NCI-H446 (cell line): ENCODE measurements around the gene ATP10B.
A peak's percentile ranks its signal among the peaks of the same experiment; 100 is the strongest.

Experiments
- DNase-seq, 2 experiments: peaks; one replicate each; lab custom pipeline; 2025; lab: John Stamatoyannopoulos, UW

Gene ATP10B

DNA sequence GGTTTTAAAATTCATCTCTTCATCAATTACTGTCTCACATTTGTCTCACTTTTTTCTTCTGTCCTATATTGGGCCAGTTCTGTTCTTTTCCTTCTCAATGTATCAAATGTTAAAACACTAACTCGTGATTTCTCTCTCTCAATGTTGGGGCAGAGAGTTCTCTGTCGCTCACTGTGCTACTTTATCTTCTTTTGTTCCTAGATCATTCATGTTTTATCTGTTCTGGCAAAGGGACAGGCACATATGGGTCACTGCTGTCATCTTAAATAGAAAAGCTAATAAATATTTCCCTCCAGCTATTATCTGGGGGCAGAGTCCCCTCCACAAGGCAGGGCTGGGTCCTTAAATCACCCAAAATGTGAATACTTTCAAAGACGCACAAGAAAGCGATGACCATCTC is 216.3 kb downstream of the ATP10B start:
- DNase-seq = no peak

GRCh38 chr5:160635046-160635445 is 217.0 kb downstream of the ATP10B start:
- DNase-seq = no peak

GRCh38 chr5:160629003-160629402 is 223.0 kb downstream of the ATP10B start:
- no peak for DNase-seq

DNA sequence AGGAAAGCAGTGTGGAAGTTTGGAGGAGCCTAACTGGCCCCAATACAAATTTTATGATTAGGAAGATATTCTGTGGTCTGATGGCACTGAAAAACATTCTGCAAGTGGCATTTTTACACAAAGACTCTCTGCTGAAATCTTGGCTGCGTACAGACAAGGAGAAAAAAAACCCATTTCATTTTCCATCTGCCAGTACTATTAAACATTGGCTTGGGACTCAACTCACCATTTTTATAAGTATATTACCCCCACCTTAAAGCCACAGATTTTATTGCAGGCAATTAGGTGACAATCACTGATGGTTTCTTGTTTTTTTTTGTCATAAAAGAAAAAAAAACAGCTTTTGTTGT is 223.4 kb downstream of the ATP10B start:
- no peak for DNase-seq

DNA sequence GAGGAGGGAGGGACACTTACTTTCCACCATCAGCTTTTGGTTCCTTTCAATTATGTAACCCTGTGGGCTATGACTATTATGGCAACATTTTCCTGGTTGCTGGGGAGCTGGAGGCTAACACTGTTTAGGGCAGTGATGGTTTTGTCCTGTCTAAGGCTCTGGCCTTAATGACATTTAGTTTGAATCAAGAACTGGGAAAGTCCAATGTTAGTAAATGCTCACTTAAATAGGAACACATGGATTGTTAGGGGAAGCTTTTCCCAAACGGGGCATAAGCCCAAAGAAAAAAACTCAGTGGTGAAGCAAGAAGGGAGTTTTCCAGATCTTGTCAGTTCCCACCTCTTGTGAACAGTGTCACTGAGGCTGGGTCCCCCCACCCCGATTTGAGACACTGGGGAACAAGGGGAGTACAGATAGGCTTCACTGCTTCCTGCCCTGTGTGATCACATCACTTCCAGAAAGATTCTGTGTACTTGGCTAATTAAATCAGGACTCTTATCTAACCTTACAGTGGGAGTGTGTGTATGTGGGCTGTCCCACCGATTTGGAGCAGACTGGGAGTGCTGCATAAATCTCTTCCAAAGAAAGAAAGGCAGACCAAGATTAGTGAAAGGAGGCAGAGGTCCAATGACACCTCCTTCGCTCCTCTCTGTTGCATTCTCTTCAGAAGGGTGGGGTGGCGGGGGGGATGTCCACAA is 223.9 kb downstream of the ATP10B start:
- DNase-seq = no peak

GRCh38 chr5:160626322-160626721 is 225.7 kb downstream of the ATP10B start:
- no peak for DNase-seq

- no peak for DNase-seq
Observed at GRCh38 chr5:160621526-160621925, 230.5 kb downstream of the ATP10B start.

DNA sequence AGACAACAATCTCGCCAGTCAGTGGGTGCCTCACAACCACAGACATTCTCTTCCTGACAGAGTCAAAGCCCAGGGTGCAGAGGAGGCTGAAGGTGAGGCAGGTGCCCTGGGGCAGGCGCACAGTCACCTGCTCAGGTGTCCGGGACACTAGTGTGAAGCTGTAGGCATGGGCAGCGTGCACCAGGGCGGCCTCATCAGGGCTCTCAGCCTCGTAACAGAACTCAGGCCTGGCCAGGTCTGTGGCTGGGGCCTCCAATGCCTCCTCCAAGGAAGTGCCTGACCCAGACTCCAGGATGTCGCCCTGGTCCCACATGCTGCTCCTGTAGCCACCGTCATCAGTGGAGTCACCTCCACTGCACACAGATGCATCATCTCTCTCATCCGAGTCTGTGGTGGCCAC is 231.6 kb downstream of the ATP10B start:
- DNase-seq = no peak

DNA sequence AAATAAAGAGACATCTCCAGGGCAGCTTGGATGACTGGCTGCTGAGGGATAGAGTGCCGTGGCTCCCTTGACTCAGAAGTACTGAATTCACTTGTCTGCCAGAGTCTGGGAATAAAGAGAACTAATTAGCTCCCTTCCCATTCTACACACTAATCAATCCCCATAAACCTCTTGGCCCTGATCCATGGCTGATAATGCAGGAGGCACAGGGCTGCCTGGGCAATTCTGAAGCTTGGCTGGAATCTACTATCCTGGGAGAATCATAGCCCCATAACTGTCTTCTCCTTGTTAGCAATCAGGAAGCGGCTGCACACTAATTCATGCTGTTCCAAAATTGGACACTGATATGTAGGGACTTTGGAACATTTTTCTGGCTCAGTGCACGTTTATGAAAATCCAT is 232.6 kb downstream of the ATP10B start:
- DNase-seq = peak; percentile 44 to 77

DNA sequence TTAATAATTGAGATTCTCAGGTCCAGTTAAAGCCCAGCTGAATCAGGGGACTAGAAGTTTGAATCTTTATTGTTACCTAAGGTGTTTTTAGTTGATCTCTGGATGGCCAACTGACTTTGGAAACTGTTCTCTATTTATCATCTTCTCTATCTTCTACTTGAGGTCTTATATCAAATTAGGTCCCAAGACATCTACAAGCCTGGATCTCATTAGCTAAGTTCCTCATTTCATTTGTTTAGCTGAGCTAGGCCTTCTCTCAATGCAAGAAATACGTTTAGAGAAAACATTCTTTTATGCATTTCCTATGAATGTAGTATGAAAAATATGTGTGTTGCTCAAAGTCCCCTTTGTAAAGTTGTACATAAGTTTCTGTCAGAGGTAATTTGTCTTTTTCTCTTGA is 233.7 kb downstream of the ATP10B start:
- DNase-seq = no peak

DNA sequence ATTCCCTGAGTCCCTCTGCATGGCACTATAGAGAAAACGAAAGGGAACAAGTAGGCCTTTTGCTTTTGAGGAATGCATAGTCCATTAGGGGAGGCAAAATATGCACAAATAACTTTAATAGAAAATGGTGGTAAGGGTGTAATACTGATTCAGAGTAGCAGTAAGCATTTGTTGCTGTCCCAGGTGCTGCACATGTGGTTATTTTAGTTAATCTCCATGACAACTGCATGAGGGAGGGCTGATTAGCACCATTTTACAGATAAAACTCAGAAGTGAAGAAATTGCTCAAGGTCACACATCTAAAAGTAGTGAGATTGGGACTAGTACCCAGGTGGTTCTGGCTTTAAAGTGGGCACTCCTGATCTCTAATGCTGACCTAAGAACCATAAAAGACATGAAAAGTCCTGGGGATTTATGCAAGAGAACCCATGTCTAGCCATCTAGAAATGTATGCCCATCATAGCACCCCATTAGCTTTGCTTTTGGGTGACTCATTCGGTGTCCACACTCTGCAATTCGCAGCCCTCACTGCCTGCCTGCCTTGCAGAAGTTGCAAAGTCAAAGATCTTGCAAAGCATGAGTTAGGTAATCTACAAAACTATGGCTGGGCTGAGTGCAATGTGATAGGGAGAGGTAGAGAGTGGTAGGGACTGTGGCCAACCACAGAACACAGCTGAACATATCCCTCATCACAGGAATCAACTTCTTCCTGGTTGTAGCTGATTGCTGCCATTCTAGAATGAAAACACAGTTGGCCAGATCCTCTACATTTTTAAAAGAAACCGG is 235.1 kb downstream of the ATP10B start:
- no peak for DNase-seq

DNA sequence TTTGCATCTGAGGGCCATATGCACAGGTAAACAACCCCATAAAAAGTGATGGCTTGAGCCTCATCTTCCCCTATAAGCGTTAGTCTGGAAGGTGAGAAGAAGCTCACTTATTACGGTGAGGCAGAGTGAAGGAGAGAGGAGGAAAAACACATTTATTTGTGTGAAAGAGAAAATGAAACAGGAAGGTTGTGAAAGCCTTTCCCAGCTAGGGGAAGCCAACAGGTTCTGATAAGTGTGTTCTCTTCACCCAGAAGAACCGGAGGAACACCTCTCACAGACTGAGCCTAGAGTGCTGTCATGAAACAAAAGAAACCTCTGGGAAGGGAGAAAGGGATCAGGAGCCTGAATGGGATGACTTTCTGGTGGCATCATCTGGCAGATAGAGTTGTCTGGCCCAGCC is 237.9 kb downstream of the ATP10B start:
- no peak for DNase-seq

DNA sequence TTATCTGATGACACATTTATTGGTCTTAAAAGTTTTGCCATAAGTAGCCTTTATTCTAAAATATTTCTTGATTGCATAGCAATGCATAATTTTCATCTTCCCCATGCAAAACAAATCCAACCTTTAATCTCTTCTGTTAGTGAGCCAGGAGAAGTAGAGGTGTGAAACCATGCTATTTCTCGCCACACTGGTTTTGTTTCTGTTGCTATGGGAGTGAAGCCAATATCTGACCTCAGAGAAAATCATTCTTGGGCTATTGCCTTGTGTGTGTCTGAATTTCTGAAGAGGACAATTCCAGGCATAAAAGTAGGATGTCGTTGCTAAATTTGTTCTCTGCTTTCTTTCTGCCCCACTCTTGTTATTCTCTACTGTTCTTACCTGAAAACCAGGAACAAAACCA is 246.7 kb downstream of the ATP10B start:
- no peak for DNase-seq

DNA sequence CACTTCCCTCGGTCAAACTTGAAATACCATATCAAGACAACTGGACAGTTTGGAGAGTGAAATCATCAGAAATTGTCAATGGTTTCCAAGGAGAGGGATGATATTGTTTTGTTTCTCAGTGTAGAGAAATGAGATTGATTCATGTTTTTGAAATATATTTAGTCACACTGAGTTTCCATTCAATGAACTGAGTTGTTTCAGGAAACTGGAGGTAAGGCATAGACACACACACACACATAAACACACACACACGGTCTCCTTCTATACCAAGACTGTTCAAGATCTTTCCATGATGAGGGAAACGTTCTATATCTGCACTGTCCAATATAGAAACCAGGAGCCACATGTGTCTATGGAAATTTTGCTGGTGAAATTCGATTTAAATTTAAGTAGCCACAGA is 247.5 kb downstream of the ATP10B start:
- no peak for DNase-seq

DNA sequence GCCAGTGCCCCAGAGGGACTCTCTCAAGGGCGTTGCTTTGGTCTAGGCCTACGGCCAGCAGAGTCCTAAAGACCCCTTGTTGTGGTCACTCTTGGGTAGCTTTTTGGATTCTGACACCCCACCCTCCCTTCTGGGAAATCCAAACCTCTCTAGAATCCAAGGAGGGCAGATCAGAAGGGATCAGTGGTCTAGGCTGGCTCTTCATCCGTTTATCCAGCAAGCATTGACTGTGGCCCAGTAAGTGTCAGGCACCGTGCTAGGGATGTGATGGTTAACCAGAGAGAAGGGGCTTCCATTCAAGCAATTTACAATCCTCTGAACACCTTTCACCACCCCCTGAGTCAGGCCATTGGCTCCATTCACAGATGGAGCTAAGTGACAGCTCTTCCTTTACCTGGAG is 249.3 kb downstream of the ATP10B start:
- no peak for DNase-seq

GRCh38 chr5:160601046-160601445 is 251.0 kb downstream of the ATP10B start:
- DNase-seq = no peak

DNA sequence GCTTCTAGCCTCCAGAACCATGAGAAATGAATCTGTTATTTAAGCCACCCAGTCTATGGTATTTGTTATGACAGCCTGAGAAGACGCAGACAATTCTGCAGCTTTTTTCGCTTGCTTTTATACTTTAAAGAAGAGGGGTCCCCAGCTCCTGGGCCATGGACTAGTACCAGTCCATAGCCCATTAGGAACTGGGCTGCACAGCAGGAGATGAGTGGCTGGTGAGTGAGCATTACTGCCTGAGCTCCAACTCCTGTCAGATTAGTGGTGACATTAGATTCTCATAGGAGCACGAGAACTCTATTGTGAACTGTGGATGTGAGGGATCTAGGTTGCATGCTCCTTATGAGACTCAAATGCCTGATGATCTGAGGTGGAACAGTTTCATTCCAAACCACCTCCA is 278.7 kb downstream of the ATP10B start:
- DNase-seq = no peak

DNA sequence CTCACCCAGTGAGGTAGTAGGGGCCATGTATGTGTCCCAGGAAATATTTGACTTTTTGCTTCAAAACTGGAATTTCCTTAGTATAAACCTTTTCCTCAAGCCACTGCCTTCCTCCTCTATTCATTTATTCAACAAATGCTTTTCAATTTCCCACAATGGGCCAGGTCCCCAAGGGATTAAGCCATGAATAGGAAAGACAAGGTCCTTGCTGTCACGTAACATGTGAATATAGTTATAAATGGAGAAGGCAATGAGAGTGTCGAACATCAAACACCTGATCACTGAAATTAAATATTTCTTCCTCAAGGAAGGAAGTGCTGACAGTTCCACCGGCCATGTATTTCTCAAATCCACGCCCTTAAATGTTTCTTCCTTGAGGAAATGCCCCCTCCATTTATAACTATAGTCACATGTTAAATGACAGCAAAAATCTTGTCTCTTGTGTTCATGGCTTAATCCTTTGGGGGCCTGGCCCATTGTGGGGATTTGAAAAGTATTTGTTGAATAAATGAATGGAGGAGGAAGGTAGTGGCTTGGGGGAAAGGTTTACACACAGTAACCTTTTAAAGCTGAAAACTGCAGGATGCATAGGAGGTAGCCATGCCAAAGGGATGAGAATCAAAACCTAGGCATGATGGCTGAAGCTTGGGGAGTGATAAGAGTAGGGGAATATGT is 284.8 kb downstream of the ATP10B start:
- DNase-seq = no peak

DNA sequence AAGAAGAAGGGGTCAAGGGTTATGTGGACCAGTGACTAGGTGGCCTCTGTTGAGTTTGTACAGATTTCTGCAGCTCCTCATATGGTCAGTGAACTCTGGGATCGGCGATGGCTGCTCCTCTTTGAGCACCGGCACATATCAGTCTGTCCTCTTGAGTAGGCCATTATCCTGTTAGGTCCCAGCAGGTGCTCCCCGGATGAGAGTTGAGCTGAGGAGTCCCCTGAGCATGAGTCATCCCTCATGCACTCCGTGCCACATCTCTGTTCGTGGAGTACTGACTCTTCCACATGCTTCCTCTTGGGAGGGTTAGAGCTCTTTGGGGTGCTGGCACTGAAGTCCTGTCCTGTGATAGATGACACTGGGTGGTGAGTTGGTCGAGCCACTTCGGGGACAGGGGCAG is 286.6 kb downstream of the ATP10B start:
- no peak for DNase-seq

- no peak for DNase-seq
Observed at GRCh38 chr5:160556846-160557245, 295.2 kb downstream of the ATP10B start.

GRCh38 chr5:160555971-160556631 is 295.9 kb downstream of the ATP10B start:
- DNase-seq = no peak

DNA sequence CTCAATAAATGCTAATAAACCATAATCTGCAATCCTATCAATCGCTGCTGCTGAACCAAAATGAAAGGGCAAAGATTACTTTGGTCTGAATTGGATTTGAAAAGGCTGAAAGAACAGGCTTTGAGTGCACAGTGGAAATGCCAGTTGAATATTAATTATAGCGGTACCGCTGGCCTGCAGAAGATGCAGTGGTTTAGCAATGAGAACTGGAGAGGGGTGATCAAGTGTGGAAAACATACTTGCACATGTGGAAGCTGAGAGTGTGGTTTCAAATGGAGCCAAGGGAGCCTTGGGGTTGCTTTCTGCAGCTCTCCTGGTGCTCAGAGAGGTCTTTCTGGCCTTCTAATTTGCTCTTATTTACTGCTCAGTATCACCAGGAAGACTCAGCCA is 296.4 kb downstream of the ATP10B start:
- no peak for DNase-seq

DNA sequence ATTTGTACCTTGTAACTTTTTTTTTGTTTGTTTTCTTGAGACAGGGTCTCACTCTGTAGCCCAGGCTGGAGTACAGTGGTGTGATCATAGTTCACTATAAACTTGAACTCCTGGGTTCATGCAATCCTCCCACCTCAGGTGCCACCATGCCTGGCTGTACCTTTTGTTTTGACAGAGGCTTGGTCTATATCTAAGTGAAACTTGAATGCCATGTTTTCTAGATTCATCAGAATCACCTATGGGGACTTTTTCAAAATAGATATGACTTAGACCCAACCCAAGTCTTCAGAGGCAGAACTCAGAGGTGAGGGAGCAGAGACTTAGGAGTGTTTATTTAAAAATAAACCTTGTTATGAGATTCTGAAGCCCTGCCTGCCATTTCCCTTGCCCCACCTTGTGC is 301.9 kb downstream of the ATP10B start:
- no peak for DNase-seq
